ENCODE data around the gene CALCR.

Gene CALCR

DNA sequence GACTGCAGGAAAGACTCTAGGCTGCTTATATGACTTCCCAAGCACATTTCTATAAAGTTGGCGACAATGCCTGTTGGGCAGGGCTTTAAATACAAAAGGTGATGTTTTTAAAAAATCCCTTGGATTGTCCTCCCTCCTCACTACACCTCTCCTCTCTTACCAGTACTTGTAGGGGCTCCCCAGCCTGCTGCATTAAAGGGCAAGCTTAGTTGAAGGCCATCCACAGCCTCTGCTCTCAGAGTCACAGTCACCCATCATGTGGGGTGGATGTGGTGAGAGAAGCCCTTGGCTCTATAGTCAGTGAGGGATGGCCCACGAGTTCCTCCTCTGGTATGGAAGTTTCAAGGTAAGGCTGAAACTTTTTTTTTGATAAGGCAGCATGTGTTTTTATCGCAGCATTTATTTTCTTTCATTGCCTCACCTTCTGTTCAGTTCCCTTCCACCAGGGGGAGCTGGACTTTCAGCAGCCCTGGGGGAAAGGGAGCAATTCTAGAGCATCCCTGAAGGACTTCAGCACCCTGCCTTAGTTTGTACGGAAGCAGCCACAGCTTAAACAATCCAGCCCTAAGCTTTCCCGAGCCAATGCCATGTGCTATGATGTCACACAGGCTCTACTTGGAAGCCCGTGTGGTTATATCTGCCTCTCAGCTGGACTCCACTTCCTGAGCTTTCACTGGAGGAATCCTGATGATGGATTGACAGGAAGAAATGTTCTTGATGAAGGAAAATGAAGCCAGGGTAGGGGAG is 131.9 kb downstream of the CALCR start:
- peak; percentile 15 for DNase-seq

DNA sequence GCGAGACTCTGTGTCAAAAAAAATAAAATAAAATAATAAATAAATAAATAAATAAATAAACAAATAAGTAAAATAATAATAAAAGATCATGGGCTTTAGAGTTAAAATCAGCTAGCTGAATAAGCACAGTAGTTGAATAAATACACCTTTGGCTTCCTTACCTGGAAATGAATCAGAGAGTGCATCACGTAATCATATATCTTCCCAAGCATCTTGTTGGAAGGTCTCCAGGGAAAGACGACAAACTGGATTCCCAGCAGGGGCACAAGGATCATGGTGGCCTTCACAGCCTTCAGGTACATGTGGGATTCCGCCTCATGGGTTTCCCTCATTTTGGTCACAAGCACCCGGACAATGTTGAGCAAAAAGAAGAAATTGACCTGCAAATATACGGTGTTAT is 138.7 kb downstream of the CALCR start:
- no peak for DNase-seq

DNA sequence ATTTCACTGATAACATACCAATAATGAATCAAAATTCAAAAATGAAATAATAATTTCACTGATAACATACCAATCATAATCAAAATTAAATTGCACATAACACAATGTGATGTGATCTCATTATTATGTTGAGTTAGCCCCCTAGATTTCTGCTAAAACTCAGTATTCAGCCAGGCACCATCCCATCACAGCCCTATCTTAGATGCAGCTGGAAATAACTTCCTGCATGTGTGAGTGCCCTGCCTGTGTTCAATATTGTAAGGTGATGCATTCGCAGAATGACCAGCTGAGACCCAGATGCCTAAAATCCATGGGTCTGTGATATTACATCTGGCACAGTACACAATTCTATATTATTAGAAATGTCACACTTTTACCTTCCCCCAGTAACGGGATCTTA is 142.4 kb downstream of the CALCR start:
- no peak for DNase-seq

DNA sequence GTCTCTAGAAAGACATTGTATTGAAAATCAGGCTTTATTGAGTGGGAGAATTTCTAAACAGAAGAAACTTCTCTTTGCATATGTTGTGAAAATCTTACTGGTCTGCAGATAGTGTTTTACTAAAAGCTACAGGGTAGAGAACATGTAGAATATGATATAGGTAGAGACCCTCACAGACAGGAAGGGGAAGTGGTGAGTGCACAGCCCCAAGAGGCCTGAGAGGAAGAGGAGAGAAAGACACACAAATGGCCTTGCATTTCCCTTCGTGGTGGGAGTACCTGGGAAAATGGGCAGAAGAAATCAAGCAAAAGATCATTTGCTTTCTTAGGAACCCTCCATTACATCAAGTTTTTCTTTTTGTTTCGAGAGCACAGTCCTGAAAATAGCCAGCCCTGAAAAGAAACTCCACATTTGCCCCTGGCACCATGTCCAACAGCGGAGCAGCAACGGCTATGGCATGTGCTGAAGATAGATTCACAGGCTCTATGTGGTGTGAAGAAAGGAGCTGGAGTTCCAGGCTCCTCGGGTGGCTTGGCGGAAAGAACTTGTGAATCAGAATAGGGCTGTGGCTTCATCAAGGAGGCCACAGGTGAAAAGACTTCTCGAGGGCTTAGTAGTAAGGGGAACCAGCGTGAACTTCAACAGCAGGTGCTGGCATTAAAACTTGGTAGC is 143.5 kb downstream of the CALCR start:
- DNase-seq = no peak

DNA sequence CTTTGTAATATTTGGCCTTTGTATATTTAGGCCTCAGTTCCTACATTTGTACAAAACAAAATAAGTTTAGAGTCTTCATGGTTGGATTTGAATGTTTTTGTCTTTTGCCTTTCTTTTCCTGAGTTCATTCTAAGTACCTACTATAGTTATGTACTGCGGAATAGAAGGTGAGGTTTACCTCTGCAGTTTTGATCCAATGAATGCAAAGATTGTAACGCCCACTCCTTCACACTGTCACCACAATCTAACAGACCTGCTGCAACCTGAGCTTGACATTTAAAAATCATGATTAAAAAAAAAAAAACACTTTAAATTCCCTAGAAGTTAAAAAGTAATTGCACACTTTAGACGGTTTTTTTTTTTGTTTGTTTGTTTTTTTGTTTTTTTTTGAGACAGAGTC is 145.0 kb downstream of the CALCR start:
- no peak for DNase-seq

DNA sequence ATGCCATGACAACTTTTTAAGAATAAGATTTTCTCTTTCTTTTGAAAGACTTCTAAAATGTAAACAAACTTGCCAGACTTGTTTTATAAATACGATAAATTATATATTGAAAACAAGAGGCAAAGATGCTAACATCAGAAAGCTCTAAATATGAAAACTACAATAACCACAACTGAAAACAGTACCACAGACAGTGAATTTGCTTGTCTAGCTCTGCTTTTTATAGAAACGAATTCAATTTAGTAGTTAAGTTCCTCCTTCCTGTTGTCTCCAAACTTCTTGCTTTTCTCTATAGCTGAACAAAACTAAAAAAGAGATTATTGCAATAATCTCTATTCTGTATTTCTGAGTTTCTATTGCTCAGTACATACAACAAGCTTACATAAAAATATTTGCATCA is 147.4 kb downstream of the CALCR start:
- DNase-seq = no peak

DNA sequence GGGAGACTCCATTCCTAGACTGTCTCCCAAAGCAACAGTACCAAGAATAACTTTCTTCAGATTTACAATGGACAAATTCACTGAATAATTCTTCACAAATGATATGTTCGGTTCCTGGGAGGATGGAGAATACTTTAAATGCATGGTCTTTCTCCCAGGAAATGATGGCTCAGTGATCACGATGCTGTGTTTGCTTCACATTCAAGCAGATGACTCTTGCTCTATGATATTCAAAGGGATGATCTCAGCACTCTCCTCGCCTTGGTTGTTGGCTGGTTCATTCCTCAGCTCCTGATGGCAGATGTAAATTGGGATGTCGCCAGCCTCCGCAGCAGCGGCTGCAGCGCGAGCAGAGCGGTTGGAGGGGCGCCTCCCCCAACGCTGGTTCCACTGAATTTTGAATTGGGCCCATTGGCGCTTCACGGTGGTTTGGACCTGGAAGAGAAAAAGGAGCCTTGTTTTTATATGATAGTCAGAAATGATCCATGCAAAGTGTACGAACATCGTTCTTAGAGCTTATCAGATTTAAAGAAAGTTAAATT is 148.3 kb downstream of the CALCR start:
- DNase-seq = no peak

DNA sequence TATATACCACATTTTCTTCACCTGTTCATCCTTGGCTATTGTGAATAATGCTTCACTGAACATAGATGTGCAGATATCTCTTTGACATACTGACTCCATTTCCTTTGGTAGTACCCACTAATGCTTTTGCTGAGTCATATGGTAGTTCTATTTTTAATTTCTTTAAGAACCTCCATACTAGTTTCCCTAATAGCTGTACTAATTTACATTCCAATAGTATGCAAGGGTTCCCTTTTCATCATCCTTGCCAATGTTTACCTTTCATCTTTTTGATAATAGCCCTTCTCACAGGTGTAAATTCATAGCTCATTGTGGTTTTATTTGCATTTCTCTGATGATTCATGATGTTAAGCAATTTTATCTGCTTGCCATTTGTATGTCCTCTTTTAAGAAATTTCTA is 159.9 kb downstream of the CALCR start:
- no peak for DNase-seq

DNA sequence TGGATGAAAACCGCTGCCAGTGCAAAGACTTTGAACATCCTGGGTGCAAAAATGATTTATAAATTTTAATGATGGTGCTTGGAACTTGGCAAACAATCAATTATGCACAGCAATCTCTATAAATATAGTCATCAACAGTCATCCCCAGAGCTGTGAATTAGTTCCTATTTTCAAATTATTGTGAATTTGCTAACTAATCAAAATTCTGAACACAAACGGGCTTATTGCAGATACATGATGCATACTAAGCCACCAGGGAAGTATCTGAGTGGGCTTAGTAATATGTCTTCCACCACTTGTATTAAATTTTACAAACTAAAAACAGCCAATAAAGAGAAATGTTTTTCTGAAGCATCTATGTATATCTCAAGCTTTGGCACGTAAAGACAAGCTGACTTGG is 165.2 kb downstream of the CALCR start:
- DNase-seq = no peak

DNA sequence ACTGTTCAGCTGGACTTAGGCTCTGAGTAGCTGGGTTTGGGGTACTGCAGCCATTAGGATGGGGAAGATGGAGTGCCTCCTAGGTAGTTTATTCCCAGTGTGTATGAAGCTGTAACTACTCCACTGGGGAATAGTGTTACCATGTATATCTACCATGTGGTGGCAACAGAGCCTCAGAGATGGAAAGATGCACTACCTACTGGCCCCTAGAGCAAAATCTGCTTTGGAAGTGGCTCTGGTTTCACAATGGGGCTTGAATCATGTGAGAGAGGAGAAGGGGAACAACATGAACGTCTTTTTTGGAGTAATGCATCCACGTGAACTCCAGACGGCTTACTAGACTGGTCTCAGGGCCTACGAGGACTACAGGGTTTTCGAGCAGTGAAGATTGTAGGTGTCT is 167.3 kb downstream of the CALCR start:
- no peak for DNase-seq

DNA sequence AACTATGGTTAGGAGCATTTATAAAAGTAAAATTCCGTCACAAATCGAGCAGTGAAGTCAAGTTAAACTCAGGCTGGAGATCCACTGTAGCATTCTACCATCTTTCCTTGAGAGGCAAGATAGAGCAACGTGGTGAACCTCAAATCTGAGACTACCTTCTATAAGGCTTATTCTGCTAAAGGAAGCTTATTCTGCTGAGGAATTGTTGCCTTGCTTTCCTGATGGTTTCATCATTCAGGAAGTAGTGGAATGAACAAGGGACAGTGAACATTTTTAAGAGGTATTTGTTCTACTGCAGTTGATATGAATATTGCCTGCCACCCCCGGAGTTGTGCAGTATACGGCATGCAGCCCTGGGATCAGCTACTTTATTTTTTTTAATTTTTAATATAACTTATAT is 171.6 kb downstream of the CALCR start:
- DNase-seq = no peak

DNA sequence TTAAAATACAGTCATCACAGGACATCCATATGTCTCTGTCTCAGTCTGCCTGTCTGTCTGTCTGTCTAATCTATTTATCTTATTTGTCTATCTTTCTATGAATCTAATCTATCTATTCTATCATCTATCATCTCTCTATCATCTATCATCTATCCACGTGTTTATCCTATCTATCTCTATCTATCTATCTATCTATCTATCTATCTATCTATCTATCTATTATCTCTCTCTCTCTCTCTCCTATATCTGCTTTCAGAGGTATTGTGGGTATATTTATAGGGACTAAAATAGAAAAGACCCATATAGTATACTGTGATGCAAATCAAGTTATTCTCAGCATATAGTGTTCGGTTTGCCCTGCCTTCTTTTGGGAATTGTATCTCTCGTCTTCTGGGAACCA is 174.9 kb downstream of the CALCR start:
- DNase-seq = no peak

DNA sequence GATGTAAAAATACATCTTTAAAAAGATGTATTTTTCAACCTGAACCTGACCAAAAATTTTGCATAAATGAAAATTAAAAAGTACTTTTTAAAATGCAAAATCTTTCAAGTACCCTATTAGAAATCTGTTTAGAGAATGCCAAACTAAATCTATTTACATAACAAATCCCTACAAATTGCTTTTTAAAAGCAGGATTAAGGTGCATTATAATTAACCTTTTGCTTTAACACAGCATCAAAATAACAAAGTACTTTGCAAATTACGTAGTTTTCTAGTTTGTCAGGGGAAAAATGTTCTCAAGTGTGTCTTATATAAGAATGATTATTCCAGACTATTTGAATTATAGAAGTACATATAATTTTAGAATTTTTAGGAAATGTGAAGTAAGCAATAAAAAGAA is 181.5 kb downstream of the CALCR start:
- no peak for DNase-seq

DNA sequence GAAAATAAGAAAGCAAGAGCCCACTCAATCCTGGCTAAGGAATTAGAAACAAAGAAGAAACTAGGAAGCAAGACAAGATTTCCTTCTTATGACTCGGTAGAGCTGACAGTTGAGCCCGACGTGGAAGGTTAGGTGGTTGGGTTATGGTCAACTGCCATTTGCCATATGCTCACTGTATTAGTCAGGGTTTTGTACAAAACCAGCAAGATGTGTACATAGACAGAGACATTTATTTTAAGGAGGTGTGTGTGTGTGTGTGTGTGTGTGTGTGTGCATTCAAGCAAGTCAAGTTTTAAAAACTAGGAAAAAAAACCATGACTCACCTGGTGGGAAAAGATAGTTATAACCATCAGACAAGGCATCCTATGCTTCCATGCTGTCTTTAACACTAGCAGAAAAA is 183.9 kb downstream of the CALCR start:
- no peak for DNase-seq

DNA sequence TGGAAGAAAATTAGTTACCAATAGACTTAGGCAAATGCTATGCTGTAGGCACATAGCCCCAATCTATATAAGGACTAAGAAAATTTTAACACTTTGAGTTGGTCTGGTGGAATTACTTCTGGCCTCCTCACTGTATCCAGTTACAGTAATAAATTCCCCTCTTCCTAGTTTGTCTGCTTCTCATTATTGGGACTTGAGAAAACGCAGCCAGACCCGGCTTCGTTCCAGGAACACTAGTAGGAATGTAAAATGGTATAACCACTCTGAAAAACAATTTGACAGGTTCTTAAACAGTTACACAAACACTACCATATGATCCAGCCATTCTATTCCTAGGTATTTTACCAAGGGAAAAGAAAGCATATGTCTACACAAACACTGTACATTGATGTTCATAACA is 192.2 kb downstream of the CALCR start:
- DNase-seq = no peak

DNA sequence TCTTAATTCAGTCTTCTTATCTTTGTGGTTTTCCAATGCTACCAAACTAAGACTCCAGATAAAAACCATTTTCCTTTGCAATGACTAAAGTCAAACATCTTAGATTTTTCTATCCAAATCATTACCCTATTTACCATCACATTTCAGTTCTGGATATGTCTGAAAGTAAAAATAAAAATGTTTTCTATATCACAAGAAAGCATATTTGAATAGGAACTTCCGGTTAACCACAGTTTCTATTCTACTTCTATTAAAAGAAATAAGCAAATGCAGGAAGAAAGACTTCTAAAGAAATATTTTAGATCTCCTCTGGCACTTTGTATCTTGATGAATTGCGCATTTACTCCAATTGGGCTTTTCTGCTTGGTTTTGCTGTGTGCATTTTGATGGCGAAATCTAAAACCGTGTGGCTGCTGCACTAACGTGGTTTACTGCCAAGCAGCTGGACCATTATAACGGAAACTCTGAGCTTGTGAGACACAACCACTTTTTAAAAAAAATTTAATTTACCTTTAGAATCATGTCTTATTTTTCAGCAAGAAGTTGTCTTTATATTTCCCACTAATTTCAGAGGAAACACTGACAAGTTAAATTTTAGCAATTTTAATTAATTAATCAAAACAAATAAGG is 196.3 kb downstream of the CALCR start:
- DNase-seq = no peak

DNA sequence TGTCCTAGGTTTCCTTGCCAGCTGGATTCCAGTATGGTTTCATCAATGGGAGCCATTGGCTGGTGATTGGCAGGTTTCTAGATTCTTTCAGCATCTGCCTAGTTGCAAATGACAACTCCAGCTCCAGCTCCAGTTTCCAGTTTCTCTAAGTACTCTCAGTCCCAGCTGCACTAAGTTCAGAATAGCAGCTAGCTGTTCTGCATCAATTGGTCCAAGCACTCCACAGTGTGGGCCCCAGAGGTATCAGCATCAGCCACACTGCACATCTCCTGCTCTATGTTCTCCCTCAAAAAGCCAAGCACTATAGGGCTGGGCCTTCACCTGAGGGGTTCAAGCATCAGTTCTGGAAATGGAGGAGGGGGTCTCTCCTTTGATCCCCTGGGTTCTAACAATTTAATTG is 198.9 kb downstream of the CALCR start:
- DNase-seq = no peak
